MM.1S (cell line): ENCODE measurements around the gene PDLIM4.

Experiments used
- DNase-seq: peaks from one replicate; pipeline ENCODE4 v3.0.0-alpha.2; 2015
- H2AFZ ChIP-seq: fragments of 300-600 bp; sonication (generic); 2 replicates; pipeline ENCODE4 v1.6.0; 2016; ENCODE audit warnings: antibody characterized with exemption, low read length
- H3F3A ChIP-seq: fragments of 300-600 bp; sonication (generic); 2 replicates; pipeline ENCODE4 v1.6.1; 2016; ENCODE audit warnings: mild to moderate bottlenecking, antibody characterized with exemption, low read length, moderate library complexity, mixed read lengths; ENCODE audit not compliant: insufficient read depth
- H3K27ac ChIP-seq: fragments of 300-600 bp; sonication (generic); 2 replicates; pipeline ENCODE4 v1.5.1; 2016; ENCODE audit warnings: mild to moderate bottlenecking, low read length
- H3K27me3 ChIP-seq: fragments of 300-600 bp; sonication (generic); replicated peaks from 2 replicates; pipeline ENCODE4 v1.6.0; 2016; ENCODE audit warnings: low read length; ENCODE audit not compliant: insufficient read depth
- H3K36me3 ChIP-seq: fragments of 300-600 bp; sonication (generic); replicated peaks from 2 replicates; pipeline ENCODE4 v1.6.1; 2016; ENCODE audit warnings: mild to moderate bottlenecking, low read length, mixed read lengths; ENCODE audit not compliant: insufficient read depth
- H3K4me1 ChIP-seq: fragments of 300-600 bp; sonication (generic); 2 replicates; pipeline ENCODE4 v1.6.1; 2016; ENCODE audit warnings: low read length, mixed read lengths
- H3K4me2 ChIP-seq: fragments of 300-600 bp; sonication (generic); 2 replicates; pipeline ENCODE4 v1.6.0; 2016; ENCODE audit warnings: low read depth, low read length
- H3K4me3 ChIP-seq: fragments of 300-600 bp; sonication (generic); 2 replicates; pipeline ENCODE4 v1.5.1; 2016; ENCODE audit warnings: low read length, mixed read lengths
- H3K79me2 ChIP-seq: fragments of 300-600 bp; sonication (generic); 2 replicates; pipeline ENCODE4 v1.6.1; 2016; ENCODE audit warnings: mixed run types, low read length, mixed read lengths
- H3K9ac ChIP-seq: fragments of 300-600 bp; sonication (generic); 2 replicates; pipeline ENCODE4 v1.6.1; 2016; ENCODE audit warnings: low read length, mixed read lengths
- H3K9me2 ChIP-seq: fragments of 300-600 bp; sonication (generic); replicated peaks from 2 replicates; pipeline ENCODE4 v1.6.1; 2016; ENCODE audit warnings: mild to moderate bottlenecking, low read length, mixed read lengths; ENCODE audit not compliant: insufficient read depth
- H3K9me3 ChIP-seq: fragments of 300-600 bp; sonication (generic); replicated peaks from 2 replicates; pipeline ENCODE4 v1.6.1; 2016; ENCODE audit warnings: mild to moderate bottlenecking, low read length, mixed read lengths; ENCODE audit not compliant: insufficient read depth
- H4K20me1 ChIP-seq: fragments of 300-600 bp; sonication (generic); 2 replicates; pipeline ENCODE4 v1.6.1; 2016; ENCODE audit warnings: mild to moderate bottlenecking, low read length, moderate library complexity, mixed read lengths; ENCODE audit not compliant: insufficient read depth
- EZH2 ChIP-seq: fragments of 300-600 bp; sonication (generic); optimal IDR thresholded peaks from 2 replicates; pipeline ENCODE3; 2017; ENCODE audit warnings: low read depth, mild to moderate bottlenecking, antibody characterized with exemption, low read length, mixed read lengths
- EZH2phosphoT487 ChIP-seq: fragments of 300-600 bp; sonication (generic); IDR thresholded peaks from 2 replicates; pipeline ENCODE4 v1.6.1; 2018; ENCODE audit warnings: antibody characterized with exemption, low read length
- TF ChIP-seq, protein P1 (sequence below): fragments of 300-600 bp; sonication (generic); IDR thresholded peaks from 2 replicates; pipeline ENCODE4 v1.5.1; 2016; ENCODE audit warnings: antibody characterized with exemption, low read length, mixed read lengths

The PDLIM4 gene

DNA sequence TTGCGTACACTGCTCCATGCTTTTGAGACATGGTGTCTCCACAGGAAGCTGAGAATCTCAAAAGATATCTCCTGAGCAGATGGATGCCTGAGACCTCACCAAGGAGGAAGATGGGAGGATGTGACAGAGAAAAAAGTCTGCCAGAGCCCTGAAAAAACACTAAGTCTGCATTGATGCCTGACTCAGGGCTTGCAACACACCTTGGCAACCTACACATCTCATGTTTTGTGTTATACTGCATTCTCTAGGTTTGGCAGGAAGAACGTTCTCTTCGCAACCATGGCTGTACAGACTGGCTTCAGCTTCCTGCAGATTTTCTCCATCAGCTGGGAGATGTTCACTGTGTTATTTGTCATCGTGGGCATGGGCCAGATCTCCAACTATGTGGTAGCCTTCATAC lies 55.9 kb downstream of the PDLIM4 start:
- H3K27me3 ChIP-seq = no peaks in the 10 kb centered on the region
- no peaks in the 10 kb centered on the region for H3K36me3 ChIP-seq
- no peak overlapping the region for H3K27ac ChIP-seq
- no peaks in the 10 kb centered on the region for H3K9me3 ChIP-seq
- H3K4me2 ChIP-seq = no peak overlapping the region
- H4K20me1 ChIP-seq = no peaks in the 10 kb centered on the region
- H3K9me2 ChIP-seq = no peaks in the 10 kb centered on the region
- DNase-seq = no peak
- H3F3A ChIP-seq = no peaks in the 10 kb centered on the region
- TF ChIP-seq, protein P1, sequence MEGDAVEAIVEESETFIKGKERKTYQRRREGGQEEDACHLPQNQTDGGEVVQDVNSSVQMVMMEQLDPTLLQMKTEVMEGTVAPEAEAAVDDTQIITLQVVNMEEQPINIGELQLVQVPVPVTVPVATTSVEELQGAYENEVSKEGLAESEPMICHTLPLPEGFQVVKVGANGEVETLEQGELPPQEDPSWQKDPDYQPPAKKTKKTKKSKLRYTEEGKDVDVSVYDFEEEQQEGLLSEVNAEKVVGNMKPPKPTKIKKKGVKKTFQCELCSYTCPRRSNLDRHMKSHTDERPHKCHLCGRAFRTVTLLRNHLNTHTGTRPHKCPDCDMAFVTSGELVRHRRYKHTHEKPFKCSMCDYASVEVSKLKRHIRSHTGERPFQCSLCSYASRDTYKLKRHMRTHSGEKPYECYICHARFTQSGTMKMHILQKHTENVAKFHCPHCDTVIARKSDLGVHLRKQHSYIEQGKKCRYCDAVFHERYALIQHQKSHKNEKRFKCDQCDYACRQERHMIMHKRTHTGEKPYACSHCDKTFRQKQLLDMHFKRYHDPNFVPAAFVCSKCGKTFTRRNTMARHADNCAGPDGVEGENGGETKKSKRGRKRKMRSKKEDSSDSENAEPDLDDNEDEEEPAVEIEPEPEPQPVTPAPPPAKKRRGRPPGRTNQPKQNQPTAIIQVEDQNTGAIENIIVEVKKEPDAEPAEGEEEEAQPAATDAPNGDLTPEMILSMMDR = no peak
- TF ChIP-seq EZH2phosphoT487 (no peak), EZH2 (no peak)
- H3K79me2 ChIP-seq = no peaks in the 10 kb centered on the region
- H3K4me1 ChIP-seq = no peaks in the 10 kb centered on the region
- no peak overlapping the region for H3K4me3 ChIP-seq
- H2AFZ ChIP-seq = no peak overlapping the region
- H3K9ac ChIP-seq = no peak overlapping the region

GRCh38 chr5:132313961-132314432 lies 56.5 kb downstream of the PDLIM4 start:
- Histone ChIP-seq H2AFZ (no peak overlapping the region), H3K4me1 (no peaks in the 10 kb centered on the region), H3K9me2 (no peaks in the 10 kb centered on the region)

DNA sequence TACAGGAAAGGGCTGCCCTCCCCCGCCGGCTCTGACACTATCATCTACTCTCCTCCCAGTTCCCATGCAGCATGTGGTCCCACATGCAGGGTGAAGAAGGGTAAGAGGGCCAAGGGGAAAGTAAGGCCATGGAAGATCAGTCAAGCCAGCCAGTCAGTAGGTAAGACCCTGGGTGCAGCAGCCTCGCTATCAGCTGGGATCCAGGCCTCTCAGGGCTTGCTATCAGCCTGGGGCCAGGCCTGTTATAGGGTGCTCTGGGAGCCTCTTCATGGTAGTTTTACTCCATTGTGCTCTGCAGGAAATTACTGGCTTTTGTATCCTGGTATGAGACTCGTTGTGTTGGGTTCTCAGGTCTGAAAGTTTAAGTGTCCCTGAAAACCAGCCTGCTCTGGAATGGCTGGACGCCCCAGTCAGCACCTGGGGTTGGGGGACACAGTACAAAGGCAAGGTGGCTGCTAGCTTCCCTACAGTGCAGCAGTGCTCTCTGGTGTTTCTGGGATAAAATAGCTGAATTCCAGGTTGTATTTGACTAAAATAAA lies 58.1 kb downstream of the PDLIM4 start:
- Histone ChIP-seq H3K4me2 (no peak overlapping the region), H3K4me3 (no peak overlapping the region), H3K9ac (no peak overlapping the region), H3K27ac (no peak overlapping the region), H3K27me3 (no peaks in the 10 kb centered on the region), H2AFZ (no peak overlapping the region), H3K4me1 (no peaks in the 10 kb centered on the region), H3K36me3 (no peaks in the 10 kb centered on the region), H4K20me1 (no peaks in the 10 kb centered on the region), H3F3A (no peaks in the 10 kb centered on the region), H3K9me3 (no peaks in the 10 kb centered on the region), H3K9me2 (no peaks in the 10 kb centered on the region), H3K79me2 (no peaks in the 10 kb centered on the region)
- no peak for DNase-seq
- TF ChIP-seq EZH2phosphoT487 = no peak
- TF ChIP-seq EZH2 = no peak
- TF ChIP-seq, protein P1 = no peak

More at GRCh38 chr5:132313961-132314432, 56.5 kb downstream of the PDLIM4 start:
- Histone ChIP-seq H3K4me2 (no peak overlapping the region), H3K27me3 (no peaks in the 10 kb centered on the region), H3K4me3 (no peak overlapping the region), H3K36me3 (no peaks in the 10 kb centered on the region), H4K20me1 (no peaks in the 10 kb centered on the region), H3F3A (no peaks in the 10 kb centered on the region), H3K9me3 (no peaks in the 10 kb centered on the region), H3K27ac (no peak overlapping the region), H3K9ac (no peak overlapping the region), H3K79me2 (no peaks in the 10 kb centered on the region)
- TF ChIP-seq EZH2phosphoT487 = no peak
- TF ChIP-seq, protein P1 = no peak
- no peak for TF ChIP-seq EZH2
- no peak for DNase-seq
